Transverse colon (tissue), 4 donors: ENCODE results near the gene DDX11. TPM values are rescaled to one million over a fixed set of nuclear protein-coding genes. Genes with fewer than 3 reads are reported as not detected.
A peak's percentile ranks its signal among the peaks of the same experiment; 100 is the strongest.
"Not testable (repeated sequence)": the region's sequence is repeated elsewhere in the genome, so short reads cannot be mapped to it uniquely, and the experiment has no call there.

ENCODE experiments used
- DNase-seq: peaks from one replicate; pipeline ENCODE4 v3.0.0-alpha.2; 2019
- H3K27ac ChIP-seq, 4 donors: fragments of 200-600 bp; sonication (generic); 2 replicates each; pipeline ENCODE4 v1.5.1; 2016 to 2018; ENCODE audit warnings: inconsistent platforms in 4 of 4
- H3K27me3 ChIP-seq: fragments of 200-600 bp; sonication (generic); 2 replicates; pipeline ENCODE4 v1.5.1; 2017; ENCODE audit warnings: inconsistent platforms
- H3K36me3 ChIP-seq, 4 donors: fragments of 200-600 bp; sonication (generic); 2 replicates each; pipeline ENCODE4 v1.5.1; 2017 to 2019; ENCODE audit warnings: inconsistent platforms in 4 of 4
- H3K4me1 ChIP-seq, 4 donors: fragments of 200-600 bp; sonication (generic); 2 replicates each; pipeline ENCODE4 v1.5.1; 2017 to 2020; ENCODE audit warnings: inconsistent platforms in 4 of 4
- H3K4me3 ChIP-seq, 4 donors: fragments of 200-600 bp; sonication (generic); 1 replicate in 1 of 4; 2 replicates in 3 of 4; pipeline versions ENCODE4 v1.5.1 to v1.6.1; 2017 to 2019; ENCODE audit warnings: inconsistent platforms in 4 of 4
- H3K9me3 ChIP-seq, 2 donors: fragments of 200-600 bp; sonication (generic); 2 replicates each; pipeline ENCODE4 v1.5.1; 2017 to 2019; ENCODE audit warnings: inconsistent platforms in 2 of 2
- EP300 ChIP-seq: sonication (generic); formaldehyde crosslinking; IDR thresholded peaks from one replicate; pipeline ENCODE4 v1.6.1; 2017; ENCODE audit warnings: antibody characterized with exemption, low read depth
- POLR2A ChIP-seq: fragments of 450-650 bp; IDR thresholded peaks from one replicate; pipeline ENCODE4 v1.6.1; 2016; ENCODE audit warnings: antibody characterized with exemption, mild to moderate bottlenecking, moderate library complexity
- POLR2AphosphoS5 ChIP-seq, 3 donors: sonication (generic); formaldehyde crosslinking; IDR thresholded peaks; one replicate each; pipeline ENCODE4 v1.6.1; 2016; ENCODE audit warnings: antibody characterized with exemption in 3 of 3
- WGBS, 2 donors: methylation state at CpG; one replicate each; pipeline ENCODE4 v1.1.5; 2018; ENCODE audit warnings: low coverage in 1 of 2; 5-methylcytosine and 5-hydroxymethylcytosine counted together
- in situ Hi-C, 4 donors: fragments of 200-750 bp; cut with MboI; loops; one replicate each; pipeline versions ENCODE4 v1.15.0 to v1.15.1; 2017; ENCODE audit warnings: low sequenced_read_pairs in 3 of 4, low pct_ligation_motif_present in 1 of 4, low pct_unique_long_range_greater_than_20kb in 1 of 4
- intact Hi-C: fragments of 100-400 bp; cut with DNase I; formaldehyde crosslinking; loops from one replicate; pipeline ENCODE4 v1.15.1; 2023; ENCODE audit warnings: low total_unique reads
- total RNA-seq, 4 donors: library from RNA; depleted of rRNA; stranded (reverse); fragments of >200 nt; gene quantifications; one replicate each; pipeline ENCODE4 v1.1.0, GENCODE V29; 2016
- TF ChIP-seq, protein P1 (sequence below), 5 experiments: fragments of 200-600 bp in 3 of 5; fragments of 450-650 bp in 2 of 5; sonication (generic) in 3 of 5; IDR thresholded peaks; 1 replicate in 2 of 5; 2 replicates in 3 of 5; pipeline ENCODE4 v1.5.1; 2016 to 2017; ENCODE audit warnings: antibody characterized with exemption in 5 of 5, inconsistent platforms in 3 of 5, mild to moderate bottlenecking in 2 of 5, moderate library complexity in 1 of 5

Gene DDX11
- 100 to 1,000 TPM in 1 of 4 donors, 10 to 100 TPM in 3; 28.6 to 161 (median 46.5) TPM for total RNA-seq

GRCh38 chr12:31073527-31074332, at the start of gene DDX11:
Gene DDX11, plus strand, starts transcription at chr12:31073860. Its CDS starts 4,534 bp downstream, at chr12:31078394.
- H3K9me3 ChIP-seq, in situ Hi-C loops, H3K27me3 ChIP-seq, H3K36me3 ChIP-seq, intact Hi-C loops: not testable (repeated sequence)
- TF ChIP-seq POLR2A: peak; percentile 47
- peak in 1 of 3 donors; percentile 40 for TF ChIP-seq POLR2AphosphoS5 (IDR thresholded peaks at IDR 0.05)
- peak; percentile 93 for DNase-seq
- Histone ChIP-seq H3K27ac (peak within 1 kb of the TSS; percentile 80 to 94 (median 90)), H3K4me3 (peak within 1 kb of the TSS; percentile 39 to 75 (median 51)), H3K4me1 (peaks cover 0 to 17% (median 5%) of the 10 kb centered on the region in 4 donors)
- WGBS, 2 donors: 0 to 1% methylated on average over 4 to 35 of the region's 58 CpGs

GRCh38 chr12:31026202-31026601, 47.5 kb upstream of the DDX11 start:
- WGBS, 2 donors: 90 to 91% methylated on average over 2 to 7 of the region's 7 CpGs
- DNase-seq: no peak
- Histone ChIP-seq H3K9me3 (no peaks in the 10 kb centered on the region), H3K27me3 (no peaks in the 10 kb centered on the region), H3K27ac (no peak overlapping the region), H3K4me3 (no peak overlapping the region), H3K4me1 (no peaks in the 10 kb centered on the region), H3K36me3 (no peaks in the 10 kb centered on the region)
- TF ChIP-seq POLR2AphosphoS5 (IDR thresholded peaks at IDR 0.05) (no peak), POLR2A (no peak), EP300 (no peak)
- TF ChIP-seq, protein P1, sequence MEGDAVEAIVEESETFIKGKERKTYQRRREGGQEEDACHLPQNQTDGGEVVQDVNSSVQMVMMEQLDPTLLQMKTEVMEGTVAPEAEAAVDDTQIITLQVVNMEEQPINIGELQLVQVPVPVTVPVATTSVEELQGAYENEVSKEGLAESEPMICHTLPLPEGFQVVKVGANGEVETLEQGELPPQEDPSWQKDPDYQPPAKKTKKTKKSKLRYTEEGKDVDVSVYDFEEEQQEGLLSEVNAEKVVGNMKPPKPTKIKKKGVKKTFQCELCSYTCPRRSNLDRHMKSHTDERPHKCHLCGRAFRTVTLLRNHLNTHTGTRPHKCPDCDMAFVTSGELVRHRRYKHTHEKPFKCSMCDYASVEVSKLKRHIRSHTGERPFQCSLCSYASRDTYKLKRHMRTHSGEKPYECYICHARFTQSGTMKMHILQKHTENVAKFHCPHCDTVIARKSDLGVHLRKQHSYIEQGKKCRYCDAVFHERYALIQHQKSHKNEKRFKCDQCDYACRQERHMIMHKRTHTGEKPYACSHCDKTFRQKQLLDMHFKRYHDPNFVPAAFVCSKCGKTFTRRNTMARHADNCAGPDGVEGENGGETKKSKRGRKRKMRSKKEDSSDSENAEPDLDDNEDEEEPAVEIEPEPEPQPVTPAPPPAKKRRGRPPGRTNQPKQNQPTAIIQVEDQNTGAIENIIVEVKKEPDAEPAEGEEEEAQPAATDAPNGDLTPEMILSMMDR (IDR thresholded peaks at IDR 0.05): no peak
- in situ Hi-C loops (no loop called here), intact Hi-C loops (no loop called here)

GRCh38 chr12:31027006-31027405, 46.7 kb upstream of the DDX11 start:
- H3K4me3 ChIP-seq, DNase-seq, H3K36me3 ChIP-seq, H3K27me3 ChIP-seq, H3K9me3 ChIP-seq, intact Hi-C loops, H3K27ac ChIP-seq, H3K4me1 ChIP-seq, in situ Hi-C loops: not testable (repeated sequence)
- 96% methylated on average over 5 of the region's 5 CpGs; no CpG with 5 or more reads in 1 of the 2 donors for WGBS, 2 donors

DNA sequence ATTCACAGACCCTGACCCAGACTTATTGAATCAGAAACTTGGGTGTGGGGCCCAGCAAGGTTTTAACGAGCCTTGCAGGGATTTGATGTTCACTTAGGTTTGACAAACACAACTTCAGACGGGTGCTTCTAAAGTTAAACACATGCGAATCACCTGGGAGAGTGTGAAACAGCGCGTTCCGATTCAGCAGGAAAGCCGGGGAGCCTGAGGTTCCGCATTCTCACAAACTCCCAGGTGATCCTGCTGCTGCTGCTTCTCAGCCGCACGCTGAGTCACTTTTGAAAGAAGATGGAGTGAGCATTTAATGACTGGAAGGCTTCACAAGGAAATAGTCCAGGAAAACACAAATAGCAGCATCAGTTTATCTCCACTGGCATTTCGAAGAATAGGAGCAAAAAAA, 44.2 kb upstream of the DDX11 start:
- WGBS, 2 donors: 88 to 94% methylated on average over 3 to 11 of the region's 11 CpGs
- Histone ChIP-seq H3K4me1 (no peaks in the 10 kb centered on the region), H3K27ac (no peak overlapping the region), H3K9me3 (no peaks in the 10 kb centered on the region), H3K27me3 (no peaks in the 10 kb centered on the region), H3K4me3 (no peak overlapping the region), H3K36me3 (no peaks in the 10 kb centered on the region)
- DNase-seq: no peak
- in situ Hi-C loops: no loop called here
- intact Hi-C loops: no loop called here
- no peak for TF ChIP-seq EP300
- no peak for TF ChIP-seq POLR2A
- TF ChIP-seq, protein P1 (IDR thresholded peaks at IDR 0.05): no peak
- TF ChIP-seq POLR2AphosphoS5 (IDR thresholded peaks at IDR 0.05): no peak

- no peak for TF ChIP-seq POLR2AphosphoS5 (IDR thresholded peaks at IDR 0.05)
- no peak for TF ChIP-seq POLR2A
- TF ChIP-seq, protein P1 (IDR thresholded peaks at IDR 0.05): no peak
- TF ChIP-seq EP300: no peak
- no peaks in the 10 kb centered on the region for H3K4me1 ChIP-seq
- H3K27me3 ChIP-seq: no peaks in the 10 kb centered on the region
- no peak overlapping the region for H3K4me3 ChIP-seq
- WGBS, 2 donors: 53 to 64% methylated on average over 2 to 6 of the region's 6 CpGs
- in situ Hi-C loops (no loop called here), intact Hi-C loops (no loop called here)
- DNase-seq: no peak
- no peaks in the 10 kb centered on the region for H3K36me3 ChIP-seq
- no peaks in the 10 kb centered on the region for H3K9me3 ChIP-seq
- no peak overlapping the region for H3K27ac ChIP-seq
These were observed 43.6 kb upstream of the DDX11 start for GRCh38 chr12:31029916-31030562.
